GM12875 (cell line): ENCODE results near the gene EIF6.

Source experiments
- H3K4me3 ChIP-seq: one replicate; pipeline ENCODE4 v1.5.1; 2011; ENCODE audit warnings: low read depth, low read length, control low read depth
- CTCF ChIP-seq: IDR thresholded peaks from 2 replicates; pipeline ENCODE4 v1.5.1; 2011; ENCODE audit warnings: low read depth, mild to moderate bottlenecking, control low read depth, inconsistent platforms, low read length, moderate library complexity, borderline replicate concordance; ENCODE audit not compliant: insufficient read depth

The EIF6 gene

GRCh38 chr20:35303735-35304491 lies 19.3 kb upstream of the EIF6 start:
- H3K4me3 ChIP-seq = no peak overlapping the region

DNA sequence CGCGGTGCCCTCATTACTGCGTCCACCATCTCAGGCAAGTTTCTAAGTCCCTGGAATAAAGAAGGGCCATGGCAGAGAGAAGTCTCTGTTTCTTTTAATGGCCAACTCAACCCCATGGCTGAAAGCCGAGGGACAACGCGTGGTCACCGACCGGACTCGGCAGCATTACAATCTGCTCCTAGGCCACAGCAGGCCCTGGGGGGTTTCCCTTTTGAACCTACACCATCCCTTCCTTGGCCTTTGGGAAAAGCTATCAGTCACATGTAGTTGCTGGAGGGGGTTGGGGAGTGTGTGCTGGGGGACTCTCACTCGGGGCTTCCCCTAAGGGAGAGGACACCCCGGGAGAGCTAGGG lies 18.8 kb upstream of the EIF6 start:
- no peak for TF ChIP-seq CTCF
- no peak overlapping the region for H3K4me3 ChIP-seq

More at GRCh38 chr20:35303735-35304491, 19.3 kb upstream of the EIF6 start:
- peak; percentile 95 for TF ChIP-seq CTCF

- no peak for TF ChIP-seq CTCF
- H3K4me3 ChIP-seq = no peak overlapping the region
Observed at GRCh38 chr20:35302421-35303335, 18.1 kb upstream of the EIF6 start.

GRCh38 chr20:35301426-35301825 lies 16.9 kb upstream of the EIF6 start:
- no peak overlapping the region for H3K4me3 ChIP-seq
- no peak for TF ChIP-seq CTCF

DNA sequence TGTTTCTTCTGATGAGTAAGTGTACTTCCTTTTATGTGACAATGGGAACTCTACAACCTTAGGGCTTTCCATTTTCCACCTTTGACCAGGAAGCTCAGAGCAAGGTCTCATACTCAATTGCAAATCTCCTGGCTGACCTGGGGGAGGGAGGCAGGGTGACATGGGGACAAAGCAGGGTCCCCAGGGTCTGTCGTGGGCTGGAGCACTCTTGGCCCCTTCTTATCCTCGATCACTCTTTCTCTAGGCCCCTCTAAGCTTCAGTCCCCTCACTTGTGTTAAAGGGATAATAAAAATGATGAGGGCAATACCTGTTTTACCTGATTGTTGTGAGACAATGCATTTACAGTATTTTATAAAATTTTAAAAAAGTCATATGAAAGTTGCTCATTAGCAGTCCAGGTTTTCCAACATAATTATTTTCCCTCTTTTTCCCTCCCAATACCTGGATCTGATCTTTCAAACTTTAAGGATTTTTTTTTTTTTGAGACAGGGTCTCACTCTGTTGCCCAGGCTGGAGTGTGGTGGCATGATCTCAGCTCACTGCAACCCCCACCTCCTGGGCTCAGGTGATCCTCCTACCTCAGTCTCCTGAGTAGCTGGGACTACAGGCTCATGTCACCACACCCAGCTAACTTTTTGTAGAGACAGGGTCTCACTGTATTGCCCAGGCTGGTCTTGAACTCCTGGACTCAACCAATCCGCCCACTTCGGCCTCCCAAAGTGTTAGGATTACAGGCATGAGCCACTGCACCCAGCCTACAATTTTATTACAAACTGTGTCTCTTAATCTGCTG lies 16.1 kb upstream of the EIF6 start:
- H3K4me3 ChIP-seq = no peak overlapping the region
- TF ChIP-seq CTCF = no peak

DNA sequence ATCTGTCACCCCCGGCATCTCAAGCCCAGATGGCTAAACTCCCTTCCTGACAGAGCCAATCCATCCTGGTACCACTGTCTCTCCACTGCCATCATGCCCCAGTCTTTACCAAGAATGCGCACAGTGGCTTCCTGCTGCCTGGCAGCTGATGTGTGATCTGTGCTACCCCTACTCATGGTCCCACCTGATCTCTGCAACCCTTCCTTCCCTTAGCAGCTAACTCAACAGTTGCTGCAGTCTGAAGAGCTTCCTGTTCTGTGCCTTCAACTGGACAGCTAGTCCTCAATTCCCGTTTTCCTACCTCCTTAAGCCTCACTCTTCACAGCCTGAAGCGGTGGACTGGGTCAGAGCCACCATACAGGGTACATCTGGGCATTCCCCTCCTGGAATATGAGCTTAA lies 15.2 kb upstream of the EIF6 start:
- no peak for TF ChIP-seq CTCF
- H3K4me3 ChIP-seq = no peak overlapping the region
